ENCODE measurements around the gene KIF13A.
A peak's percentile ranks its signal among the peaks of the same experiment; 100 is the strongest.

KIF13A gene

DNA sequence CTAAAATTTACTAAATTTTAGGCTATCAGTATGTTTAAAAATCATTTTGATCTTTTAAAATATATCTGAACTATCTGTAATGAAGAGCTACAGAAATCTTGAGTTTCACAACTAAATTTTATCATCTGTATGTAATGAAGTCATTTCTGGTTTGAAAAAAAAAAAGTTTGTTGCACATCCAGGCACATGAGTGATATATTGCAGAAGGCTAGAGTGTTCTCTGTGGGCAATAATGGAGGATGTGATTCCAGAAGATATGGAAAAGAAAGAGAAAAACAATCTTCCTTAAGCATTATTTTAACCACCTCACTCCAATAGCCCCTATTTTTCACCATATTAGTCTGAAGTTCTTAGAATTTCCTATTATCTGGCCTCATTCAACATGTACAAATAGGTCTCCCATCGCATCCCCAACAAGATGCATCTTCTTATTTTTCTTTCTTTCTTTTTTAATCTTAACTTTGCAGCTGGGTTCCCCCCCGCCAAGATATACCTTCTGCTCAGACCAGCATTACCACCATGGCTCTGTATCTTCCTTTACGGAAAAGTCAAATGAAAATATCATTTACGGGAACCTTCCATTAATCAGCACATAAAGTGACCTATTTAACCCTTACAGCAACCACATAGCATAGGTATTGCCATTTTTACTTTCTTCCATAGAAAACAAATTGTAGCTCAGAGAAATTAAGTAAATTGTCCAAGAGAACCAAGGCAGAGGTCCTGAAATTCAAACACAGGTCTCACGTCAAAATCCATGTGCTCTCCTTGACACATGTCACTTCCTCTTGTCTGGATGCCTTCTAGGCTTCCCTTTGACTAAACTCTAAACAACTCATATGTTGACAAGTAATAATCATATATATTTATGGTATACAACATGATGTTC, 116.9 kb downstream of the KIF13A start:
- Histone ChIP-seq H3K27me3 (ENCODE audit: insufficient read depth, poor library complexity, severe bottlenecking) (no peaks in the 10 kb centered on the region), H3K4me1 (ENCODE audit: insufficient read depth, poor library complexity, severe bottlenecking) (peaks cover 40% of the 10 kb centered on the region), H3K27ac (ENCODE audit: poor library complexity, severe bottlenecking) (peak overlapping the region; percentile 100), H3K9me3 (ENCODE audit: severe bottlenecking) (no peaks in the 10 kb centered on the region), H3K36me3 (ENCODE audit: low read depth) (peaks cover 6% of the 10 kb centered on the region), H3K4me3 (ENCODE audit: severe bottlenecking) (no peak overlapping the region)
- TF ChIP-seq, protein P1, sequence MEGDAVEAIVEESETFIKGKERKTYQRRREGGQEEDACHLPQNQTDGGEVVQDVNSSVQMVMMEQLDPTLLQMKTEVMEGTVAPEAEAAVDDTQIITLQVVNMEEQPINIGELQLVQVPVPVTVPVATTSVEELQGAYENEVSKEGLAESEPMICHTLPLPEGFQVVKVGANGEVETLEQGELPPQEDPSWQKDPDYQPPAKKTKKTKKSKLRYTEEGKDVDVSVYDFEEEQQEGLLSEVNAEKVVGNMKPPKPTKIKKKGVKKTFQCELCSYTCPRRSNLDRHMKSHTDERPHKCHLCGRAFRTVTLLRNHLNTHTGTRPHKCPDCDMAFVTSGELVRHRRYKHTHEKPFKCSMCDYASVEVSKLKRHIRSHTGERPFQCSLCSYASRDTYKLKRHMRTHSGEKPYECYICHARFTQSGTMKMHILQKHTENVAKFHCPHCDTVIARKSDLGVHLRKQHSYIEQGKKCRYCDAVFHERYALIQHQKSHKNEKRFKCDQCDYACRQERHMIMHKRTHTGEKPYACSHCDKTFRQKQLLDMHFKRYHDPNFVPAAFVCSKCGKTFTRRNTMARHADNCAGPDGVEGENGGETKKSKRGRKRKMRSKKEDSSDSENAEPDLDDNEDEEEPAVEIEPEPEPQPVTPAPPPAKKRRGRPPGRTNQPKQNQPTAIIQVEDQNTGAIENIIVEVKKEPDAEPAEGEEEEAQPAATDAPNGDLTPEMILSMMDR (IDR thresholded peaks at IDR 0.05; ENCODE audit: poor library complexity, severe bottlenecking) = no peak
- ATAC-seq (ENCODE audit: low read depth) = no peak
- DNase-seq (ENCODE audit: low spot score) = no peak

DNA sequence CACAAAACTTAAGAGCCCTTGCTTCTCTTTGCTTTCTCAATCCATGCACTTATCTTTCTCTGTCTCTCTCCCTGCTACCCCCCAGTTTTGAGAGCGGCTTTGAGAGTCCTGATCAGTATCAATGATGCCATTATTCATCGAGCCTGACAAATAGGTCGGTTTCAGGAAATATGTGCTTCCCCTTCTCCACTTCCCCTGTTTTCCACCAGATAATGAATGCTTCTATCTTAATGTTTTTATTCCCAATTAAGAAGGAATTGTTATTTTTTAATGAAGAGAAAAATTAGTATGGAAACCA, 117.7 kb downstream of the KIF13A start:
- Histone ChIP-seq H3K4me3 (ENCODE audit: severe bottlenecking) (no peak overlapping the region), H3K27me3 (ENCODE audit: insufficient read depth, poor library complexity, severe bottlenecking) (no peaks in the 10 kb centered on the region), H3K9me3 (ENCODE audit: severe bottlenecking) (no peaks in the 10 kb centered on the region), H3K36me3 (ENCODE audit: low read depth) (peaks cover 6% of the 10 kb centered on the region), H3K4me1 (ENCODE audit: insufficient read depth, poor library complexity, severe bottlenecking) (peaks cover 46% of the 10 kb centered on the region), H3K27ac (ENCODE audit: poor library complexity, severe bottlenecking) (peak overlapping the region; percentile 100)
- DNase-seq (ENCODE audit: low spot score) = no peak
- TF ChIP-seq, protein P1 (IDR thresholded peaks at IDR 0.05; ENCODE audit: poor library complexity, severe bottlenecking) = no peak
- no peak for ATAC-seq (ENCODE audit: low read depth)

DNA sequence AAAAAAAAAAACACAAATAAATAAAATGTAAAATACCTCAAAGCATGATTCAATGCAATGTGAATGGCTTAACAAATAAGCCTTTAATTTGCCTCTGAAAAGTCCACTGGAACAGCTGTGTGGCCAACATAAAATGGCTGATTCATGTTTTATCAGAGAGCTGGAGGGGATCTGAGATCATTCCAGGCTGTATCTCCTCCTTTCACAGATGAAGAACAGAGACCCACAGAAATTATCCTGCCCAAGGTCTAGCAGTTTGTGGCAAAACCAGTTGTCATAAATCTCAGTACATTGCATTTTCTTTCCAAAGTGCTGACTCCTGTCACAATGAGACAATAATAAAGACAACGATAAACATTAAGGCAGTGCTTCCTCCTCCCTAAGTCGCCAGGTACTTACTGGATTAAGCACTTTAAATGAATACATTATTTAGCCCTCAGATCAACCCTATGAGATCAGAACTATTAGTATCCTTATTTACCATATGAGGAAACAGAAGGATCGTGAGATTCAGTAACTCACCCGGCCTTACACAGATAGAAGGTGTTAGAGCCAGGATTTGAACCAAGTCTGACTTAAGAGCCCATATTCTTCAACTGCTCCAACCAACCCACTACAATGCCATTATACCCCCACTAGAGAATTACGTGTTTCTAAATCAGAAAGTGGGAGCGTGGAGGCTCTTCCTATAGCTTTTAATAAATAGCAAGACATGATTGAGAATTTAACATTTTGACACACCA, 118.3 kb downstream of the KIF13A start:
- DNase-seq (ENCODE audit: low spot score) (no peak), ATAC-seq (ENCODE audit: low read depth) (no peak)
- Histone ChIP-seq H3K27me3 (ENCODE audit: insufficient read depth, poor library complexity, severe bottlenecking) (no peaks in the 10 kb centered on the region), H3K4me1 (ENCODE audit: insufficient read depth, poor library complexity, severe bottlenecking) (peaks cover 51% of the 10 kb centered on the region), H3K27ac (ENCODE audit: poor library complexity, severe bottlenecking) (peak overlapping the region; percentile 100), H3K36me3 (ENCODE audit: low read depth) (peaks cover 6% of the 10 kb centered on the region), H3K4me3 (ENCODE audit: severe bottlenecking) (no peak overlapping the region), H3K9me3 (ENCODE audit: severe bottlenecking) (no peaks in the 10 kb centered on the region)
- TF ChIP-seq, protein P1 (IDR thresholded peaks at IDR 0.05; ENCODE audit: poor library complexity, severe bottlenecking) = no peak

GRCh38 chr6:17867880-17868279, 119.6 kb downstream of the KIF13A start:
- no peak for DNase-seq (ENCODE audit: low spot score)
- peak overlapping the region; percentile 100 for H3K27ac ChIP-seq (ENCODE audit: poor library complexity, severe bottlenecking)
- H3K4me3 ChIP-seq (ENCODE audit: severe bottlenecking) = no peak overlapping the region
- no peaks in the 10 kb centered on the region for H3K9me3 ChIP-seq (ENCODE audit: severe bottlenecking)
- TF ChIP-seq, protein P1 (IDR thresholded peaks at IDR 0.05; ENCODE audit: poor library complexity, severe bottlenecking) = no peak
- H3K36me3 ChIP-seq (ENCODE audit: low read depth) = peaks cover 3% of the 10 kb centered on the region
- no peak for ATAC-seq (ENCODE audit: low read depth)
- H3K4me1 ChIP-seq (ENCODE audit: insufficient read depth, poor library complexity, severe bottlenecking) = peaks cover 64% of the 10 kb centered on the region
- no peaks in the 10 kb centered on the region for H3K27me3 ChIP-seq (ENCODE audit: insufficient read depth, poor library complexity, severe bottlenecking)
